NT2/D1 (cell line): ENCODE measurements around the gene ZNF326.
"Not testable (repeated sequence)": the region's sequence is repeated elsewhere in the genome, so short reads cannot be mapped to it uniquely, and the experiment has no call there.

ENCODE experiments used
- SUZ12 ChIP-seq: IDR thresholded peaks from 2 replicates; pipeline ENCODE4 v1.6.1; 2011; ENCODE audit not compliant: insufficient read length, insufficient read depth; ENCODE audit errors: extremely low read depth
- YY1 ChIP-seq: IDR thresholded peaks from 2 replicates; pipeline ENCODE4 v1.6.1; 2011; ENCODE audit not compliant: insufficient read length, insufficient read depth
- ZNF274 ChIP-seq: IDR thresholded peaks from 2 replicates; pipeline ENCODE4 v1.6.1; 2011; ENCODE audit warnings: mild to moderate bottlenecking, low read depth, low read length

DNA sequence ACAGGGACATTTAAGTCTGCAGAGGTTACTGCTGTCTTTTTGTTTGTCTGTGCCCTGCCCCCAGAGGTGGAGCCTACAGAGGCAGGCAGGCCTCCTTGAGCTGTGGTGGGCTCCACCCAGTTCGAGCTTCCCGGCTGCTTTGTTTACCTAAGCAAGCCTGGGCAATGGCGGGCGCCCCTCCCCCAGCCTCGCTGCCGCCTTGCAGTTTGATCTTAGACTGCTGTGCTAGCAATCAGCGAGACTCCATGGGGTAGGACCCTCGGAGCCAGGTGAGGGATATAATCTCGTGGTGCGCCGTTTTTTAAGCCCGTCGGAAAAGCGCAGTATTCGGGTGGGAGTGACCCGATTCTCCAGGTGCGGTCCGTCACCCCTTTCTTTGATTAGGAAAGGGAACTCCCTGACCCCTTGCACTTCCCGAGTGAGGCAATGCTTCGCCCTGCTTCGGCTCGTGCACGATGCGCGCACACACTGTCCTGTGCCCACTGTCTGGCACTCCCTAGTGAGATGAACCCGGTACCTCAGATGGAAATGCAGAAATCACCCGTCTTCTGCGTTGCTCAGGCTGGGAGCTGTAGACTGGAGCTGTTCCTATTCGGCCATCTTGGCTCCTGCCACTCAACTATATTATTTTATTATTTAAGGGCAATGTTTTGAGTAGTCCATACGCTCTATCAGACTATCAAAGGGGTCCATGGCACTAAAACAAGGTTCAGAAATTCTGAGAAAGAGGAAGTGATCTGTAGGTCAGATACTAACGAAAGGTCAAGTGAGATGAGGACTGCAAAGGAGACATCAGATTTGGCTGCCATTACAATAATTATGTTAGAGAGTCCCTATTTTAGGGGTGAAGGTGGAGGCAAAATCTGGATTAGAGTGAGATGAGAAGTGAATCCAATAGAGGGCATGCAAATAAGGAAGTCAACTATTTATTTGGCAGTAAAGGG, 68.1 kb downstream of the ZNF326 start:
- TF ChIP-seq ZNF274, SUZ12, YY1: not testable (repeated sequence)
